ENCODE measurements around the gene UNKL.

UNKL gene

GRCh38 chr16:1347286-1347855 lies 67.1 kb downstream of the UNKL start:
- H3K36me3 ChIP-seq (ENCODE audit: control insufficient read depth, insufficient read depth, low read length): no peaks in the 10 kb centered on the region
- no peak overlapping the region for H3K9ac ChIP-seq (ENCODE audit: low read length)
- peaks cover 22% of the 10 kb centered on the region for H3K4me1 ChIP-seq (ENCODE audit: control insufficient read depth, insufficient read depth, low read length)
- H3K9me3 ChIP-seq (ENCODE audit: control insufficient read depth, low read length): no peaks in the 10 kb centered on the region
- no peak overlapping the region for H3K4me3 ChIP-seq (ENCODE audit: low read length)
- H3K27me3 ChIP-seq (ENCODE audit: control insufficient read depth, insufficient read depth, low read length): no peaks in the 10 kb centered on the region

GRCh38 chr16:1346422-1347285 lies 67.8 kb downstream of the UNKL start:
- Histone ChIP-seq H3K36me3 (ENCODE audit: control insufficient read depth, insufficient read depth, low read length) (no peaks in the 10 kb centered on the region), H3K4me3 (ENCODE audit: low read length) (no peak overlapping the region), H3K27me3 (ENCODE audit: control insufficient read depth, insufficient read depth, low read length) (no peaks in the 10 kb centered on the region), H3K9ac (ENCODE audit: low read length) (no peak overlapping the region), H3K4me1 (ENCODE audit: control insufficient read depth, insufficient read depth, low read length) (peaks cover 26% of the 10 kb centered on the region), H3K9me3 (ENCODE audit: control insufficient read depth, low read length) (no peaks in the 10 kb centered on the region)

GRCh38 chr16:1345651-1346421 lies 68.7 kb downstream of the UNKL start:
- Histone ChIP-seq H3K36me3 (ENCODE audit: control insufficient read depth, insufficient read depth, low read length) (no peaks in the 10 kb centered on the region), H3K27me3 (ENCODE audit: control insufficient read depth, insufficient read depth, low read length) (no peaks in the 10 kb centered on the region), H3K9me3 (ENCODE audit: control insufficient read depth, low read length) (no peaks in the 10 kb centered on the region), H3K4me3 (ENCODE audit: low read length) (no peak overlapping the region), H3K9ac (ENCODE audit: low read length) (no peak overlapping the region), H3K4me1 (ENCODE audit: control insufficient read depth, insufficient read depth, low read length) (peaks cover 22% of the 10 kb centered on the region)

DNA sequence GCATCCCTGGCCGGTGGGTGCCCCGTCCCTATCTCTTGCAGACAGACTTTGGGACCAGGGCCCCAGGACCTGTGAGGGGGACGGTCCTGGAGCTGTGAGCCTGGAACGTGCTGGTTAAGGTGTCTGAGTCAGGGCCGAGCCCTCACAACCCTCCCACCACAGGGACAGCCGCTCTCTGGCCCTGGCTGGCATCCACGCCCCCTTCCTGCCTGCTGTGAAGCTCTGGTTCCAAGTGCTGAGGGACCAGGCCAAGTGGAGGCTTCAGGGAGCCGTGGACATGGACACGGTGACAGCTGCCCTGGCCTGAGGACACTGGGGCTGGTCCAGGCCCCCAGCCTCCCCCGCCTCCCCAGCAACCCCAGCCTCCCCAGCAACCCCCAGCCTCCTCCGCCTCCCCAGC lies 69.4 kb downstream of the UNKL start:
- no peaks in the 10 kb centered on the region for H3K27me3 ChIP-seq (ENCODE audit: control insufficient read depth, insufficient read depth, low read length)
- H3K9me3 ChIP-seq (ENCODE audit: control insufficient read depth, low read length): no peaks in the 10 kb centered on the region
- H3K4me1 ChIP-seq (ENCODE audit: control insufficient read depth, insufficient read depth, low read length): peaks cover 15% of the 10 kb centered on the region
- H3K9ac ChIP-seq (ENCODE audit: low read length): no peak overlapping the region
- no peaks in the 10 kb centered on the region for H3K36me3 ChIP-seq (ENCODE audit: control insufficient read depth, insufficient read depth, low read length)
- H3K4me3 ChIP-seq (ENCODE audit: low read length): no peak overlapping the region

DNA sequence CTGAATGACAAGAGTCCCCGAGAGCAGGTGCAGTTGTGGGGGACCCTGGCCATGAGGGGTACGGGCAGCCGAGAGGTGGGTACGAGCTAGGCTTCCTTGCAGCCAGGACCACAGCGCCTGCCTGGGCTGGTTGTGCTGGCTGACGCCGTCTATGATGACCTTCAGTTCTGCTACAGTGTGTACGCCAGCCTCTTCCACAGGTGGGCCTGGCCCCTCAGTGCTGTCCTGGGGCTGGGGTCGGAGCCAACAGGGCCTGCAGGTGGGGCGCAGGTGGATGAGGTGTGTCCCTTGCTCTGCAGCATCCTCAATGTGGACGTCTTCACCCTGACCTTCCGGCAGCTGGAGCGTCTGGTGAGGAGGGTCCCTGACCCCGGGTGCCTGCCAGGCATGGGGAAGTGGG lies 70.0 kb downstream of the UNKL start:
- Histone ChIP-seq H3K4me1 (ENCODE audit: control insufficient read depth, insufficient read depth, low read length) (peaks cover 15% of the 10 kb centered on the region), H3K9ac (ENCODE audit: low read length) (no peak overlapping the region), H3K36me3 (ENCODE audit: control insufficient read depth, insufficient read depth, low read length) (no peaks in the 10 kb centered on the region), H3K27me3 (ENCODE audit: control insufficient read depth, insufficient read depth, low read length) (no peaks in the 10 kb centered on the region), H3K4me3 (ENCODE audit: low read length) (no peak overlapping the region), H3K9me3 (ENCODE audit: control insufficient read depth, low read length) (no peaks in the 10 kb centered on the region)

GRCh38 chr16:1343428-1344242 lies 70.9 kb downstream of the UNKL start:
- peaks cover 15% of the 10 kb centered on the region for H3K4me1 ChIP-seq (ENCODE audit: control insufficient read depth, insufficient read depth, low read length)
- H3K4me3 ChIP-seq (ENCODE audit: low read length): no peak overlapping the region
- no peaks in the 10 kb centered on the region for H3K36me3 ChIP-seq (ENCODE audit: control insufficient read depth, insufficient read depth, low read length)
- no peak overlapping the region for H3K9ac ChIP-seq (ENCODE audit: low read length)
- no peaks in the 10 kb centered on the region for H3K9me3 ChIP-seq (ENCODE audit: control insufficient read depth, low read length)
- H3K27me3 ChIP-seq (ENCODE audit: control insufficient read depth, insufficient read depth, low read length): no peaks in the 10 kb centered on the region

- Histone ChIP-seq H3K9me3 (ENCODE audit: control insufficient read depth, low read length) (no peaks in the 10 kb centered on the region), H3K9ac (ENCODE audit: low read length) (no peak overlapping the region)
These were observed 71.7 kb downstream of the UNKL start for GRCh38 chr16:1342526-1343427.

DNA sequence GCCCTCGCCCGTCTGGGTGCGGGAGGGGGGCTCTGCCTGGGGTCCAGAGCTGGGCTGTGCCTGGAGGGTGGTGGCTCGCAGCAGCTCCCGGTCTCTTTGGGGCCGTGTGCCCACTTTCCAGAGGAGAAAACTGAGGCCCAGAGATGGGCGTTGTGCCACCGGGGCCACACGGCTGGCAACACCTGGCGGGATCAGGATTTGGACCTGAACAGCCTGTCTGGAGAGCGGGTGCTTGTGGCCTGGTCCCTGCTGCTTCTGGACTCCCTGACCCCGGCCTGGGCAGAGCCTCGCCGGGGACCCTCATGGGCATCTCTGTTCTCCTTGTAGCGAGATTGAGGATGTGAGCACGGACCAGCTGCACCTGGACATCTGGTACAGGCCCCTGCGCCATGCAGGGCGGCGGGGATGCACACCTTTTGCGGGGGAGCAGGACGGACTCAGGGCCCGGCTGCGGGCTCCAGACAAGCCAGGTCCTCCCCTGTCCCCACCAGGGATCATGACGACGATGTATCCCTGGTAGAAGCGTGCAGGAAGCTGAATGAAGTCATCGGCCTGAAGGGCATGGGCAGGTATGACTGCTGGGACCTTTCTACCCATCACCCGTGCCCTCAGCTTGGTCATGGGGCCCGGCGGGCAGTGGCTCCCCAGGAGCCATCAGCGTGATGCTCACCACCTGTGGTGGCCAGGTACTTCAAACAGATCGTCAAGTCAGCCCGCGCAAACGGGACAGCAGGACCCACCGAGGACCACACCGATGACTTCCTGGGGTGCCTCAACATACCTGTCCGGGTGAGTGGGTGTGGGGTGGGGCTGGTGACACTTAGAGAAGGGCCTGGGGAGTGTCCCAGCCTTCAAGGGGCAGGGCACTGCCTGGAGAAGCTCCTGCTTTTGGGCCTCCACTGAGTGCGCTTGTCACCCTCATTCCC lies 72.7 kb downstream of the UNKL start:
- Histone ChIP-seq H3K4me1 (ENCODE audit: control insufficient read depth, insufficient read depth, low read length) (peaks cover 19% of the 10 kb centered on the region), H3K36me3 (ENCODE audit: control insufficient read depth, insufficient read depth, low read length) (no peaks in the 10 kb centered on the region), H3K9ac (ENCODE audit: low read length) (no peak overlapping the region), H3K9me3 (ENCODE audit: control insufficient read depth, low read length) (no peaks in the 10 kb centered on the region), H3K27me3 (ENCODE audit: control insufficient read depth, insufficient read depth, low read length) (no peaks in the 10 kb centered on the region), H3K4me3 (ENCODE audit: low read length) (no peak overlapping the region)

More at GRCh38 chr16:1342526-1343427, 71.7 kb downstream of the UNKL start:
- no peaks in the 10 kb centered on the region for H3K36me3 ChIP-seq (ENCODE audit: control insufficient read depth, insufficient read depth, low read length)
- no peaks in the 10 kb centered on the region for H3K27me3 ChIP-seq (ENCODE audit: control insufficient read depth, insufficient read depth, low read length)
- no peak overlapping the region for H3K4me3 ChIP-seq (ENCODE audit: low read length)
- peaks cover 17% of the 10 kb centered on the region for H3K4me1 ChIP-seq (ENCODE audit: control insufficient read depth, insufficient read depth, low read length)

- Histone ChIP-seq H3K27me3 (ENCODE audit: control insufficient read depth, insufficient read depth, low read length) (peaks cover 4% of the 10 kb centered on the region), H3K9ac (ENCODE audit: low read length) (no peak overlapping the region), H3K4me3 (ENCODE audit: low read length) (no peak overlapping the region), H3K36me3 (ENCODE audit: control insufficient read depth, insufficient read depth, low read length) (no peaks in the 10 kb centered on the region), H3K4me1 (ENCODE audit: control insufficient read depth, insufficient read depth, low read length) (peaks cover 19% of the 10 kb centered on the region), H3K9me3 (ENCODE audit: control insufficient read depth, low read length) (no peaks in the 10 kb centered on the region)
These were observed 73.6 kb downstream of the UNKL start for GRCh38 chr16:1340730-1341494.
